SK-N-MC (cell line): ENCODE measurements around the gene NOS3.

Experiments used
- DNase-seq: peaks from one replicate; pipeline ENCODE4 v3.0.0-alpha.2; 2011; ENCODE audit warnings: low read depth, low spot score
- H3K27ac ChIP-seq: fragments of 200-600 bp; sonication (generic); 2 replicates; pipeline ENCODE4 v1.5.1; 2016; ENCODE audit warnings: mixed run types
- H3K36me3 ChIP-seq: fragments of 200-600 bp; sonication (generic); 2 replicates; pipeline ENCODE4 v1.6.1; 2017; ENCODE audit warnings: antibody characterized with exemption, low read length, mixed read lengths; ENCODE audit not compliant: insufficient read depth
- H3K4me3 ChIP-seq: fragments of 200-600 bp; sonication (generic); 2 replicates; pipeline ENCODE4 v1.5.1; 2016
- H3K9ac ChIP-seq: fragments of 200-600 bp; sonication (generic); 2 replicates; pipeline ENCODE4 v1.8.0; 2017; ENCODE audit warnings: mixed run types, mixed read lengths; ENCODE audit not compliant: insufficient read length
- H3K9me3 ChIP-seq: fragments of 200-600 bp; sonication (generic); 2 replicates; pipeline ENCODE4 v1.6.1; 2017; ENCODE audit warnings: low read depth, mild to moderate bottlenecking, antibody characterized with exemption, low read length, moderate library complexity, mixed read lengths
- EZH2 ChIP-seq: fragments of 200-600 bp; sonication (generic); IDR thresholded peaks from one replicate; pipeline ENCODE4 v1.6.1; 2017; ENCODE audit warnings: antibody characterized with exemption
- FOXP2 ChIP-seq: optimal IDR thresholded peaks from 2 replicates; pipeline ENCODE3; 2011; ENCODE audit warnings: mild to moderate bottlenecking, moderate library complexity; ENCODE audit not compliant: insufficient read depth; ENCODE audit errors: extremely low read length, control extremely low read depth
- POLR2AphosphoS5 ChIP-seq: IDR thresholded peaks from 2 replicates; pipeline ENCODE4 v1.6.1; 2012; ENCODE audit warnings: mild to moderate bottlenecking, low read depth, low read length, borderline replicate concordance

NOS3 gene

GRCh38 chr7:150998341-150998740 is 7.5 kb downstream of the NOS3 start:
- Histone ChIP-seq H3K9me3 (no peaks in the 10 kb centered on the region), H3K4me3 (no peak overlapping the region), H3K9ac (no peak overlapping the region), H3K36me3 (no peaks in the 10 kb centered on the region), H3K27ac (no peak overlapping the region)
- TF ChIP-seq EZH2 (no peak), POLR2AphosphoS5 (no peak), FOXP2 (no peak)
- DNase-seq = no peak

DNA sequence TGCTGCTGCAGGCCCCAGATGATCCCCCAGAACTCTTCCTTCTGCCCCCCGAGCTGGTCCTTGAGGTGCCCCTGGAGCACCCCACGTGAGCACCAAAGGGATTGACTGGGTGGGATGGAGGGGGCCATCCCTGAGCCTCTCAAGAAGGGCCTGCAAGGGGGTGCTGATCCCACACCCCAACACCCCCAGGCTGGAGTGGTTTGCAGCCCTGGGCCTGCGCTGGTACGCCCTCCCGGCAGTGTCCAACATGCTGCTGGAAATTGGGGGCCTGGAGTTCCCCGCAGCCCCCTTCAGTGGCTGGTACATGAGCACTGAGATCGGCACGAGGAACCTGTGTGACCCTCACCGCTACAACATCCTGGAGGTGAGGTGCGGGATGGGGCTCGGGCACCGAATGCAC is 8.2 kb downstream of the NOS3 start:
- no peaks in the 10 kb centered on the region for H3K9me3 ChIP-seq
- H3K36me3 ChIP-seq = no peaks in the 10 kb centered on the region
- no peak overlapping the region for H3K4me3 ChIP-seq
- no peak overlapping the region for H3K9ac ChIP-seq
- DNase-seq = no peak
- no peak overlapping the region for H3K27ac ChIP-seq
- TF ChIP-seq EZH2 (no peak), FOXP2 (no peak), POLR2AphosphoS5 (no peak)

GRCh38 chr7:150999497-151000230 is 8.8 kb downstream of the NOS3 start:
- no peaks in the 10 kb centered on the region for H3K9me3 ChIP-seq
- H3K27ac ChIP-seq = no peak overlapping the region
- DNase-seq = no peak
- H3K9ac ChIP-seq = no peak overlapping the region
- H3K4me3 ChIP-seq = no peak overlapping the region
- H3K36me3 ChIP-seq = no peaks in the 10 kb centered on the region
- TF ChIP-seq EZH2 = no peak
- no peak for TF ChIP-seq POLR2AphosphoS5
- TF ChIP-seq FOXP2 = no peak

- Histone ChIP-seq H3K27ac (no peak overlapping the region), H3K4me3 (no peak overlapping the region), H3K36me3 (no peaks in the 10 kb centered on the region), H3K9ac (no peak overlapping the region), H3K9me3 (no peaks in the 10 kb centered on the region)
- no peak for DNase-seq
- no peak for TF ChIP-seq FOXP2
- no peak for TF ChIP-seq EZH2
- no peak for TF ChIP-seq POLR2AphosphoS5
Observed at GRCh38 chr7:151000897-151001495, 10.2 kb downstream of the NOS3 start.

- Histone ChIP-seq H3K9ac (no peak overlapping the region), H3K27ac (no peak overlapping the region), H3K36me3 (no peaks in the 10 kb centered on the region), H3K4me3 (no peak overlapping the region), H3K9me3 (no peaks in the 10 kb centered on the region)
- TF ChIP-seq EZH2 (no peak), POLR2AphosphoS5 (no peak), FOXP2 (no peak)
- no peak for DNase-seq
Observed at GRCh38 chr7:151001546-151001945, 10.7 kb downstream of the NOS3 start.

DNA sequence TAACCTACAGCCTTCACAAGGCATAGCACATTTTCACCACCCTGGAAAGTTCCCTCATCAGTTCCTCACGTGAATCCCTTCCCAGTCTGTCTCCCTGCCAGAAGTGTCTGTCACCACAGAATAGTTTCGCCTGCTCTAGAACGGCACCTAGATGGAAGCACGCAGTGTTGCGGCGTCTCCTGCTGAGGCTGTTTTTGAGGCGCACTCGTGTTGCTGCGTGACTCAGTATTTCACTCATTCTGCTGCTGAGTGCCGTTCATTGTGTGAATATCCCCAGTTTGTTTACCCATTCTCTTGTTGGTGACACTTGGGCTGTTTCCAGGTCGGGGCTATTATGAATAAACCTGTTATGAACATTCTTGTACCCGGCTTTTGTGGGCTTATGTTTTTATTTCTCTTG is 12.8 kb downstream of the NOS3 start:
- Histone ChIP-seq H3K27ac (no peak overlapping the region), H3K9me3 (no peaks in the 10 kb centered on the region), H3K4me3 (no peak overlapping the region), H3K9ac (no peak overlapping the region), H3K36me3 (no peaks in the 10 kb centered on the region)
- TF ChIP-seq EZH2 (no peak), FOXP2 (no peak), POLR2AphosphoS5 (no peak)
- DNase-seq = no peak

- no peak overlapping the region for H3K4me3 ChIP-seq
- no peaks in the 10 kb centered on the region for H3K36me3 ChIP-seq
- no peaks in the 10 kb centered on the region for H3K9me3 ChIP-seq
- TF ChIP-seq FOXP2 = no peak
- no peak for TF ChIP-seq EZH2
- TF ChIP-seq POLR2AphosphoS5 = no peak
- no peak for DNase-seq
- H3K27ac ChIP-seq = no peak overlapping the region
- H3K9ac ChIP-seq = no peak overlapping the region
Observed at GRCh38 chr7:151005566-151005965, 14.7 kb downstream of the NOS3 start.

GRCh38 chr7:151006590-151007300 is 15.9 kb downstream of the NOS3 start:
- H3K9me3 ChIP-seq = no peaks in the 10 kb centered on the region
- TF ChIP-seq EZH2 = no peak
- no peak for TF ChIP-seq FOXP2
- no peak overlapping the region for H3K9ac ChIP-seq
- H3K36me3 ChIP-seq = no peaks in the 10 kb centered on the region
- no peak overlapping the region for H3K4me3 ChIP-seq
- H3K27ac ChIP-seq = no peak overlapping the region
- DNase-seq = no peak

GRCh38 chr7:151007469-151007898 is 16.7 kb downstream of the NOS3 start:
- Histone ChIP-seq H3K36me3 (no peaks in the 10 kb centered on the region), H3K9me3 (no peaks in the 10 kb centered on the region), H3K27ac (no peak overlapping the region), H3K4me3 (no peak overlapping the region), H3K9ac (no peak overlapping the region)
- TF ChIP-seq EZH2 (no peak), FOXP2 (no peak), POLR2AphosphoS5 (no peak)
- no peak for DNase-seq
